Measurements from ENCODE around the gene ROR2. TPM values are rescaled to one million over a fixed set of nuclear protein-coding genes. Genes with fewer than 3 reads are reported as not detected.
"Not testable (repeated sequence)": the region's sequence is repeated elsewhere in the genome, so short reads cannot be mapped to it uniquely, and the experiment has no call there.

Gene ROR2
- total RNA-seq, 3 donors from 2014 or later (not counting 1 experiment from before 2014, with no cell fraction given), result 1.7 TPM; not detected in 2

- H3K36me3 Mint-ChIP-seq, result peaks cover 6% of the 10 kb centered on the region
- TF ChIP-seq CTCF (IDR thresholded peaks at IDR 0.05), result no peak
- ATAC-seq (no peak), DNase-seq (no peak)
- WGBS (ENCODE audit: insufficient coverage), result 75% methylated on average over 3 of the region's 3 CpGs
- Histone ChIP-seq H3K4me3 (ENCODE audit: low read length) (no peak overlapping the region), H3K27ac (ENCODE audit: low read length) (no peak overlapping the region), H3K27me3 (ENCODE audit: control insufficient read depth, insufficient read depth, low read length) (peaks cover 2% of the 10 kb centered on the region), H3K4me1 (ENCODE audit: control insufficient read depth, insufficient read depth, low read length) (no peaks in the 10 kb centered on the region), H3K36me3 (ENCODE audit: control insufficient read depth, insufficient read depth, low read length) (no peaks in the 10 kb centered on the region), H3K9me3 (ENCODE audit: control insufficient read depth, insufficient read depth, low read length) (no peaks in the 10 kb centered on the region)
- peaks cover 0 to 2% of the 10 kb centered on the region in 2 donors for H3K9me3 Mint-ChIP-seq
- no peak overlapping the region for H3K27ac Mint-ChIP-seq
- intact Hi-C loops (cut with micrococcal nuclease), result no loop called here
- H3K27me3 Mint-ChIP-seq (ENCODE audit: low read depth in 2 of 2), result peaks cover 24 to 30% of the 10 kb centered on the region in 2 donors
- H3K4me1 Mint-ChIP-seq, result no peaks in the 10 kb centered on the region
- no peak overlapping the region for H3K4me3 Mint-ChIP-seq
Observed at GRCh38 chr9:91517801-91518200, 432.2 kb downstream of the ROR2 start.

- ATAC-seq; H3K36me3 ChIP-seq (ENCODE audit: control insufficient read depth, insufficient read depth, low read length); H3K27ac Mint-ChIP-seq; H3K4me3 ChIP-seq (ENCODE audit: low read length); H3K9me3 ChIP-seq (ENCODE audit: control insufficient read depth, insufficient read depth, low read length); H3K36me3 Mint-ChIP-seq; H3K27me3 ChIP-seq (ENCODE audit: control insufficient read depth, insufficient read depth, low read length); H3K27ac ChIP-seq (ENCODE audit: low read length); intact Hi-C loops (cut with micrococcal nuclease); H3K9me3 Mint-ChIP-seq; H3K4me1 Mint-ChIP-seq; H3K4me1 ChIP-seq (ENCODE audit: control insufficient read depth, insufficient read depth, low read length); H3K4me3 Mint-ChIP-seq; DNase-seq: not testable (repeated sequence)
- H3K27me3 Mint-ChIP-seq (ENCODE audit: low read depth in 2 of 2), result peaks cover 26 to 30% of the 10 kb centered on the region in 2 donors
- WGBS (ENCODE audit: insufficient coverage), result 82% methylated on average over 4 of the region's 4 CpGs
Observed at GRCh38 chr9:91517332-91517731, 432.7 kb downstream of the ROR2 start.

- H3K27me3 Mint-ChIP-seq (ENCODE audit: low read depth in 2 of 2), result peaks cover 26 to 28% of the 10 kb centered on the region in 2 donors
- DNase-seq, result no peak
- 89% methylated on average over 5 of the region's 5 CpGs for WGBS (ENCODE audit: insufficient coverage)
- intact Hi-C loops (cut with micrococcal nuclease), result no loop called here
- Histone ChIP-seq H3K36me3 (ENCODE audit: control insufficient read depth, insufficient read depth, low read length) (no peaks in the 10 kb centered on the region), H3K4me3 (ENCODE audit: low read length) (no peak overlapping the region), H3K9me3 (ENCODE audit: control insufficient read depth, insufficient read depth, low read length) (peaks cover 2% of the 10 kb centered on the region), H3K27ac (ENCODE audit: low read length) (no peak overlapping the region), H3K27me3 (ENCODE audit: control insufficient read depth, insufficient read depth, low read length) (peaks cover 2% of the 10 kb centered on the region), H3K4me1 (ENCODE audit: control insufficient read depth, insufficient read depth, low read length) (no peaks in the 10 kb centered on the region)
- no peak for ATAC-seq
- peaks cover 0 to 5% of the 10 kb centered on the region in 2 donors for H3K9me3 Mint-ChIP-seq
- peaks cover 6% of the 10 kb centered on the region for H3K36me3 Mint-ChIP-seq
- no peak overlapping the region for H3K4me3 Mint-ChIP-seq
- no peak for TF ChIP-seq CTCF (IDR thresholded peaks at IDR 0.05)
- no peak overlapping the region for H3K27ac Mint-ChIP-seq
- H3K4me1 Mint-ChIP-seq, result no peaks in the 10 kb centered on the region
Observed at GRCh38 chr9:91516777-91517176, 433.3 kb downstream of the ROR2 start.

GRCh38 chr9:91516081-91516480 is 433.9 kb downstream of the ROR2 start:
- ATAC-seq (no peak), DNase-seq (no peak)
- Mint-ChIP-seq H3K27ac (no peak overlapping the region), H3K27me3 (ENCODE audit: low read depth in 2 of 2) (peaks cover 22 to 31% of the 10 kb centered on the region in 2 donors), H3K36me3 (peaks cover 6% of the 10 kb centered on the region), H3K9me3 (peaks cover 0 to 3% of the 10 kb centered on the region in 2 donors), H3K4me3 (no peak overlapping the region), H3K4me1 (no peaks in the 10 kb centered on the region)
- H3K4me3 ChIP-seq (ENCODE audit: low read length), result no peak overlapping the region
- 89% methylated on average over 4 of the region's 4 CpGs for WGBS (ENCODE audit: insufficient coverage)
- intact Hi-C loops (cut with micrococcal nuclease), result no loop called here
- TF ChIP-seq CTCF (IDR thresholded peaks at IDR 0.05), result no peak
- H3K27me3 ChIP-seq (ENCODE audit: control insufficient read depth, insufficient read depth, low read length), result peaks cover 2% of the 10 kb centered on the region
- no peak overlapping the region for H3K27ac ChIP-seq (ENCODE audit: low read length)
- no peaks in the 10 kb centered on the region for H3K4me1 ChIP-seq (ENCODE audit: control insufficient read depth, insufficient read depth, low read length)
- H3K9me3 ChIP-seq (ENCODE audit: control insufficient read depth, insufficient read depth, low read length), result peaks cover 3% of the 10 kb centered on the region
- no peaks in the 10 kb centered on the region for H3K36me3 ChIP-seq (ENCODE audit: control insufficient read depth, insufficient read depth, low read length)

Measured in natural killer cell (primary cell).